PC-3 (cell line): ENCODE measurements around the gene CNP.

Source experiments
- CTCF ChIP-seq: fragments of 300-600 bp; sonication (generic); conservative IDR thresholded peaks from 2 replicates; pipeline ENCODE4 v1.5.1; 2017; ENCODE audit warnings: antibody characterized with exemption, low read depth, mild to moderate bottlenecking, low read length
- EZH2 ChIP-seq: fragments of 300-600 bp; sonication (generic); IDR thresholded peaks from one replicate; pipeline ENCODE4 v1.6.1; 2017; ENCODE audit warnings: antibody characterized with exemption, mild to moderate bottlenecking, low read length; ENCODE audit not compliant: unreplicated experiment
- EZH2phosphoT487 ChIP-seq: fragments of 300-600 bp; sonication (generic); IDR thresholded peaks from 2 replicates; pipeline ENCODE4 v1.6.1; 2018; ENCODE audit warnings: mild to moderate bottlenecking, antibody characterized with exemption, low read length, borderline replicate concordance

- TF ChIP-seq CTCF (no peak), EZH2 (no peak), EZH2phosphoT487 (no peak)
These were observed 46.0 kb upstream of the CNP start for GRCh38 chr17:41920580-41920955.
